Retina (tissue), 1 donor: ENCODE measurements around the gene DUSP28.
"Not testable (repeated sequence)": the region's sequence is repeated elsewhere in the genome, so short reads cannot be mapped to it uniquely, and the experiment has no call there.

ENCODE experiments used
- DNase-seq: peaks from one replicate; pipeline ENCODE4 v3.0.0-alpha.2; 2016

DUSP28 gene

GRCh38 chr2:240561325-240561971 lies 1.3 kb downstream of the DUSP28 start:
- no peak for DNase-seq

- not testable (repeated sequence) for DNase-seq
Measured at GRCh38 chr2:240563231-240563630, 3.1 kb downstream of the DUSP28 start.

GRCh38 chr2:240563951-240564560 lies 3.9 kb downstream of the DUSP28 start:
- no peak for DNase-seq

GRCh38 chr2:240564561-240565332 lies 4.6 kb downstream of the DUSP28 start:
- DNase-seq, result no peak

GRCh38 chr2:240565333-240566202 lies 5.4 kb downstream of the DUSP28 start:
- DNase-seq, result no peak

GRCh38 chr2:240566203-240567136 lies 6.3 kb downstream of the DUSP28 start:
- DNase-seq, result peak; percentile 69

GRCh38 chr2:240567137-240567871 lies 7.1 kb downstream of the DUSP28 start:
- no peak for DNase-seq

GRCh38 chr2:240567872-240568677 lies 7.9 kb downstream of the DUSP28 start, which contains the start of gene RNPEPL1:
Gene RNPEPL1, plus strand, starts transcription at chr2:240568484. Its CDS starts 103 bp downstream, at chr2:240568587.
- DNase-seq, result peak; percentile 74

GRCh38 chr2:240568678-240569522 lies 8.7 kb downstream of the DUSP28 start:
- DNase-seq, result peak; percentile 54

GRCh38 chr2:240569523-240569997 lies 9.4 kb downstream of the DUSP28 start:
- DNase-seq, result no peak

GRCh38 chr2:240569998-240570530 lies 9.9 kb downstream of the DUSP28 start:
- DNase-seq, result no peak

GRCh38 chr2:240570531-240571313 lies 10.6 kb downstream of the DUSP28 start:
- DNase-seq, result no peak

- no peak for DNase-seq
Measured at GRCh38 chr2:240571314-240571973, 11.3 kb downstream of the DUSP28 start.

GRCh38 chr2:240572141-240573031 lies 12.2 kb downstream of the DUSP28 start:
- DNase-seq, result no peak

- DNase-seq, result no peak
Measured at GRCh38 chr2:240573071-240573515, 12.9 kb downstream of the DUSP28 start.
